T1000 (cell line): ENCODE results near the gene FGFBP1.
A peak's percentile ranks its signal among the peaks of the same experiment; 100 is the strongest.

Experiments
- DNase-seq: peaks from one replicate; lab custom pipeline; 2025; ENCODE audit warnings: mixed read lengths; lab: John Stamatoyannopoulos, UW

FGFBP1 gene

DNA sequence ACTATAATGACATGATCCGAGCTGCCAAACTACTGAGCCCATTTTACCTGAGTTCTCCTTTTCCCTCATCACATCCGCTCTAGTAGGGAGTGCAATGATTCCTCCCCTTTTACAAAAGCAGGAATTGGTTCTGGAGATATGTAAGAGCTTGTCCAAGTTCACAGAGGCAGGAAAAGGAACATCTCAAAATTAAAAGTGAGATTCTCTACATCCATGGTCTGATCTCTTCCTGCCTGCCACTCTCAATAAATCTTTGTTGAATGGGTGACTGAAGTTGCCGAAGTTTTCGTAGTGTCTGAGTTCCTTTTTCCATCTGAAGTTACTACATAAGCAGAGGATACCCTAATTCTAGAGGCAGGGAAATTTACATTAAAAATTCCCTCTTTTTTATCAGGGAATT lies at the start of gene FGFBP1:
Gene FGFBP1 (minus strand): TSS at position 101 of the 400 bp plus-strand sequence. CDS start 2,108 bp downstream, outside the sequence.
- DNase-seq, result no peak

DNA sequence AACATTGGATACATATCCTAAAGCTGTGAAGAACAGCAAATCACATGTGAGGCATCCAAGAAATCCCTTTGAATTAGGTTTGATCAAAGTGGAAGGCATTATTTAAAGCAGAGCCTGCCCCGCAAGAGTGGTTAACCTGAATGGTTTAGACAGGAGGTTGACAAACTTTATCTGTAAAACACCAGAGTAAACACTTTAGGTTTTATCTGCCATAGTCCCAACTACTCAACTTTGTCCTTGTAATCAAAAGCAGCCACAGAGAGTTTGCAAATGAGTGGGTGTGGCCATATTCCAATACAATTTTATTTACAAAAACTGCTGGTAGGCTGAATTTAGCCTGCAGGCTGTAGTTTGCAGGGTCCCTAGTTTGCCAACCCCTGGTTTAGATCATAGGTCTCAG lies 49.7 kb upstream of the FGFBP1 start:
- DNase-seq, result no peak

GRCh38 chr4:15986907-15987306 lies 48.4 kb upstream of the FGFBP1 start:
- DNase-seq, result no peak

- no peak for DNase-seq
Measured at GRCh38 chr4:15983610-15984009, 45.1 kb upstream of the FGFBP1 start.

DNA sequence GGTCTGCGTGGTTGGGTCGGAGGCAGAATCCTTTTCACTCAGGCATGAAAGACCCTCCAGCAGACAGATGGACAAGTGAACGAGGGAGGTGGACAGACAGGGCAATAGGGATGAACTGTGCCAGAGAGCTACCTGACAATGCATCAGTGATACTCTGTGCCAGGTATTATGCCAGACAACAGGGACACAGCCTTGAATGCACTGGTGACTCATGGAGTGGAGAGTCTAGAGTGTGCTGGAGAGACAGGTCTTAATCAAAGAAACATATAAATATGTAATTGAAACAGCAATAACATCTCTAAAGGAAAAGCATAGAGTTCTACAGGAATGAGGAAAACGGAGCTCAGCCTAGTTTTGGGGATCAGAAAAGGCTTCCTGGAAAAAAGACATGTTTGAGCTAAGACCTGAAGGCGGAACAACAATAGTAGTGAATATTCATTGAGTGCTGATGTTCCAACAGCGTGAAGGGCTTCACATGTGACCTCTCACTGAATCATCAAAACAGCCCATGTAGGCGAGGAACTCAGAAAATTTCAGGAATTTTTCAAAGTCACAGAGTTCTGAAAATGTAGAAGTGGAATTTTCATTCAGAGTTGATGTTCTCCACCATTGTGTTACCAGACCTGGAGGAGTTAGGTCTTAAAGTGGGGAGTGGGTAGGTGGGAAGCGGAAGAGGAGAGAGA lies 44.4 kb upstream of the FGFBP1 start:
- DNase-seq, result no peak

- DNase-seq, result no peak
Measured at GRCh38 chr4:15976456-15977447, 38.2 kb upstream of the FGFBP1 start.

DNA sequence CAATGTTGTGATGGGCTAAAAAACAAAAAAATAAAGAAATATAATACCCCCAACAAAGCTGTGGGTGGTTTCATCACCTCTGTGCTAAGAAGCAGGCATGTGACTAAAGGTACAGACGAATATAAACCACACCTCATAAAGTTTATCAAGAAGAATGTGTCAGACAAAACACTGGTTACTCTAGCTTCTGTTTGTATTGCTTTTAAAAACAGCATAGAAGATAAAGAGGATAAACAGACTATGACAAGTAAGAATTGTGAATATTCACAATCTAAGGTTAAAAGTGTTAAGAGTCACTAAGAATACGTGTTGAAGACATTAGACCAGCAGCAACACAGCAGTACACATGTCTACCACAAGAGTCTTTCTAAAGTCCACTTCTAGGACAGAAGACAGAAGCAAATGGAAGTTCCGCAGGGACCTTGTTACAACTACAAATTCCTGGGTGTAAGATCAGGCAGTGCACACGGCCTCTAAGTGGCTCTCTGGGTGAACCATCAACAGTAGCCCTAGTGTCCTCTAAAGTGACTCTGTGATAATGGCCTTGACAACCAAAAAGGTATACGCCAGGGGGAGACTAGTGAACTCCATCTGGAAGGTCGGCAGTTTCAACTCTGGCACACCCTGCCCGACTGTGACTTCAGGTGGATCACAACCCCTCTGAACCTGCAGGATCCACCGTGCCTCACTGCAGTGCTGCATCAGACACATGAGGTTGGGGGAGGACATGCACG lies 32.7 kb upstream of the FGFBP1 start:
- DNase-seq, result no peak

DNA sequence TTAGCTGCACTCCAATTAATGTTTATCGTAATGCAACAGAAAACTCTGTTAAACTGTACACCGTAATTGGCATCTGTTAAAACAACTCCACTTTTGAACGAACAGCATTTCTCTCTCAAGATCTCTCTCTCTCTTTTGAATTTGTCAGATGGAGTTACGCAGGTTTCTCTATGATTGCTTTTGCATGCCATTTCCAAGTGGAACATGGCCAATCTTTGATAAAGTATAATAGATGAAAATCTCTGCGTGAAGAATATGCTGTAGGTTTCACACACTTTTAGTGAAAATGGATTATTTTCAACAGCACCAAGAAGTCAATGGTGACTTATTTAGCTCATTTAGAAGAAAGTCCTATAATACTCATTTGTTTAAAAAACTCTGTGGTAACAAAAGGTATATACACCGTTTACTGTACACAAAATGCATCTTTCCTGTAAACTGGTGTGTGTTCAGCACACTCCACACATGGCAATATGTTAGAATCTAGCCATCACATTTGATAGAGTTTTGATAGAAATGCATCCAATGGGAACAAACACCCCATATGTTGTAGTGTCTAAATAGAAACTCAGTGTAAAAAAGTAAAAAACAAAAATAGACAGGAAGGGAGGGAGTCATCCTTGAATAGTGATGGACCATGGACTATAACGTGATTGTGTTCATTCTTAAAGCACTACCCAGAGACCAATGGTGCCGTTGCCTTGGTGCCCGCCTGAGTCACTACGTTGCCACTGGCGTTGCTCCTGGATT lies 30.2 kb upstream of the FGFBP1 start:
- DNase-seq, result no peak

DNA sequence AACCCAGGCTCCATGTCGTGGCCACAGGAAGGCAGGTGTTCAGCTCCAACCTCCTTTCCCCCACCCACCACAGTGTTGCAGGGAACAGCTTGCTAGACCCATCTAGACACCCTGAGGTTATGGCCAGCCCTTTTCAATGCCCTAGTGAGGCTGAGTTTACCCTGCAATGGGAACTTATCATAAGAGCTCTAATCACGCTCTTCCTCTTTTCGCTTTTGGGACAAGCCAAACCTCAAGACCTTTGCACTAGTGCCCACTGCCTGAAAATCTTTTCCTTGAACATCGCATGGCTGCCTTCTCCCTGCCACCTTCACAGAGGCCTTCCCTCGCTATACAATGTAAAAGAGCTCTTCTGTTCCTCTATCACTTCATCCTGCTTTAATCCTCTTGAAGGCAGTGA lies 26.8 kb upstream of the FGFBP1 start:
- no peak for DNase-seq

DNA sequence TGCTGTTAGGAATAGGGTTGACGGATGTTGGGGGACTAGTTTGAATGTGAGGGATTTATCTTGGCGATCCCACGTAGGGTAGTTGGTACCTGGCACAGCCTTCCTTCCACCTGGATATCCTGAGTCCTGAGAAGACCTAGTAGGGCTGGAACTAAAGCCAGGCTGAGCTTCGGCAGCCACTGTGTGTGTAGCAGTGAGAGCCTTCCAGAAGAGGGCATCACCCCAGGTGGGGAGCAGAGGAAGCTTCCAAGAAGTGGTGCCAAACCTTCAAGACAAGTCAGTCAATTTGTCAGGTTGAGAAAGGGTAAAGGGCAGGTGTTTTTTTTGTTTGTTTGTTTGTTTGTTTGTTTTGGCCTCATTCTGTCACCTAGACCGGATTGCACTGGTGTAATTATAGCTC lies 25.6 kb upstream of the FGFBP1 start:
- no peak for DNase-seq

GRCh38 chr4:15963576-15963975 lies 25.0 kb upstream of the FGFBP1 start:
- no peak for DNase-seq

- no peak for DNase-seq
Measured at GRCh38 chr4:15963001-15963451, 24.5 kb upstream of the FGFBP1 start, which contains the start of gene FGFBP2. Gene FGFBP2, minus strand, starts transcription at chr4:15963175. Its CDS starts 46 bp downstream, at chr4:15963129.

GRCh38 chr4:15961781-15962510 lies 23.4 kb upstream of the FGFBP1 start:
- DNase-seq, result no peak

- no peak for DNase-seq
Measured at GRCh38 chr4:15958562-15958961, 20.0 kb upstream of the FGFBP1 start.

GRCh38 chr4:15956179-15956850 lies 17.8 kb upstream of the FGFBP1 start:
- DNase-seq, result peak; percentile 56

GRCh38 chr4:15955670-15956069 lies 17.1 kb upstream of the FGFBP1 start:
- no peak for DNase-seq

DNA sequence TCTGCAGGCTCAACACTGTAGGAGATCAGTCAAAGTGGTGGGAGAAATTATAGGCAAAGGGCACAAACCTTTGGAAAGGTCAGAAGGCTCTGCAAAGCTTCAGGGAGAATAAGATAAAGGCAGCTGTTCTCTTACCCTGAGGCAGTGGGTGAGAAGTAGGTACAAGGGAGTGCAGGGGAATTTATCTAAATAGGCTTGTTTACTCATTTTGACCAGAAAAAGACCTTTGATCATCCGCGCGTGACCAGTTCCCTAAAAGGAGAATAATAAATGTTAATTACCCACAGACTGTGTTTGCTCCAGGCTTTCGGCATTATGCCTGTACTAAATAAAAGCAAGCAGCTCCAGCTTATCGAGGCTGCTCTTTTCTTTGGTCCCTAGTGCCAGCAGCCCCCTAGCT lies 15.1 kb upstream of the FGFBP1 start:
- DNase-seq, result no peak

GRCh38 chr4:15951781-15952180 lies 13.2 kb upstream of the FGFBP1 start:
- DNase-seq, result no peak

- no peak for DNase-seq
Measured at GRCh38 chr4:15948826-15949225, 10.3 kb upstream of the FGFBP1 start.

DNA sequence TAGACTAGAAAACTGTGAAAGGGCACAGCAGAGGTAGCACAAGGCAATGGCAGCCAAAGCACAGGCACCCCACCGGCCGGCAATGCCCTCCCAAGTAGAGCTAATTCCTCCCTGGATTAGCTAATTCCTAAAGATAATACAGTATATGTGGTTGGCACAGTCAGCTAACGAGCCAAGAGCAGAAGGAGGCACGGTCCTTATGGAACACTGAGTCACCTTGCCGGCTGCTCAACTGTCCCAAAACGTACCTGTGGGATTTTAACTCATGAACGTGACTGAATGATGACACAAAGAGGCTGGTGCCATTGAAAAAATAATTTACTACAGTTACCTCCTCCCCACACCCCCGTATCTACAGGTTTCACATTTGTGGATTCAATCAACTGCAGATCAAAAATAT lies 9.1 kb upstream of the FGFBP1 start:
- no peak for DNase-seq
